Smooth muscle cell of the brain vasculature (primary cell): ENCODE results near the gene SPOCK1.

ENCODE experiments used
- DNase-seq: peaks from one replicate; pipeline ENCODE4 v3.0.0-alpha.2; 2012; ENCODE audit warnings: low read depth, low spot score

SPOCK1 gene

DNA sequence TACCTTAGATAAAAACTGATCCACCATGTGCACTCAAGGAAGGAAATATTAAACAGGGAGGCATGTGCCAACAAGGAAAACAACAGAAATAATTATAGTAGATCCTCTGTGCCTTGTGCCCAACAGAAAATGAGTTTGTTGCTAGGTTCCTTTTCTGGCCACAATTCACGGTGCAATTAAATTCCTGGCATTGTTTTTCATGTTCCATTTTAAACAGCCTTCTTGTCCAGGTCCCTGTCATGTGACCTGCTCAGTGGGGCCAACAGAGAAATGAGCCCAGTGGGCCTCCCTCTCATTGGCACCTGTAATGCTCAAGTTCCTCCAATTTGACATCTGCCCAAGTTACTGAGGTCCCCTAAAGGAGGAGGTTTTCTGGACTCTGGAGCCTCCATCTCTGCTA lies 56.5 kb downstream of the SPOCK1 start:
- no peak for DNase-seq

DNA sequence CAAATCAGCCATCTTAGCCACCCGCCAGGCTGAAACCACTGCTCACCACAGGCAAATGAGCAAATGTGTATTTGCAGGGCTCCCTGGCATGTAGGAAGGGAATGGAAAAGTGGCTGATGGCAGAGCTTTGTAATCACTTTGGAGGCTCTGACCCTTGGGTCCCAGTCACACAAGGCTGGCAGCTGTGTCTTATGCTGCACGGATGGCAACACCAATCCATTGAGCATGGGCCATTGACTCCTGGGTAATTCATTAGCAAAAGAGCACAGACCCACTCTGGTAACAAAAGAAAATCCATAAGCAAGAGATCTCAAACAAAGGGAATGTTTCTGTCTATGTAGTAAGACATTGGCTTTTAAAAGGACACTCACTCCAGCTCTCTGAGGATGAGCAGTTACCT lies 57.6 kb downstream of the SPOCK1 start:
- DNase-seq: no peak

DNA sequence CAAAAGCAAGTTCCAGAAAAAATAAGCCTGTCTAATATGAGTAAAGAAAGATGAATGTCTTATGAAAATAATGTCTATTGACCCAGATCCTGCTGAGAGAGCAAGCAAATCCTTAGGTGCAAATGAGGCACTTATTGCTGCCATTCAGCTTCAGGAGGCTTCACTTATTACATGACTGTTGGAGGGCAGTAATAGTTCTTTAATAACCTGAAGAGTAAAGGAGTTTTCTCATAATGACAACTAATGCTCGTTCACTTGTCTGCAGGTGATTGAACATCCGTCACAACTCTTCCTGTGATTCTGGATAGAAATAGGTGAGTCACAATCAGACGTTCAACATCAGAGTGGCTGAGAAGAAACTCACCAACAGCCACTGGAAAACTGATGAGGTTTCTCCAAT lies 58.3 kb downstream of the SPOCK1 start:
- no peak for DNase-seq

DNA sequence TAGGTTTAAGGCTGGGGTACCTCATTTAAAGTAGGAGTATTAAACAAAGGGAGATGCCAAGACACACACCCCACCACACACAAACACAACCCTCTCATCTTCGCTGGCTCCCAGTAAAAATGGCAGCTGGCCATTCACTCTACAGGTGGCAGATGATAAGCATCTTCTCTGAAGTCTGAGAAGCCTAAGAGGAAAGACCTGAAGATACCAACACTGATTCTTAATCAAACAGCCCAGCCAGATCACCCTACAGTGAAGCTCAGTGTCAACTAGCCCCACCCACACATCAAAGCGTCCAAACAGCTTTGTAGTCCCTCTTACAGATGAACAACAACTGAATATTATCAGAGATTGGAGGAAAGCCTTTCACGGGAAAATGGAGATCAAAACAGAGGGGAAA lies 59.5 kb downstream of the SPOCK1 start:
- no peak for DNase-seq

DNA sequence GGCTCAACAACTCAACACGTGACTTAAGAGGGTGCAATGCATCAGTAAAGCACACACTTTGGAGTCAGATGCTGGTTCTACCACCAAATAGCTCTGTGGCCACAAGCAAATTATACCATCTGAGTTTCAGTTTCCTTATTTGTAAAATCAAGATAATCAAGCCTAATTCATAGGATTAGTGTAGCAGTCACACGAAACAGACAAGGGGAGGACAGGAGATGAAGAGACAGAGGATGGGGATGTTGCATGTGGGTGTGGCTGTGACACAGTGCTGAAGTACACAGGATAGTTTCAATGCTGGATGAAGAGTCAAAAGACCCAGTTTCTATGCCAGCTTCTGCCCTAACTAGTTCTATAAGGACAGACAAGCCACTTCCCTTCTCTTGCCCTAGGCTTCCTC lies 60.2 kb downstream of the SPOCK1 start:
- no peak for DNase-seq

GRCh38 chr5:137437774-137438173 lies 61.4 kb downstream of the SPOCK1 start:
- DNase-seq: no peak

GRCh38 chr5:137433539-137433938 lies 65.6 kb downstream of the SPOCK1 start:
- DNase-seq: no peak

- DNase-seq: no peak
Measured at GRCh38 chr5:137432376-137432775, 66.8 kb downstream of the SPOCK1 start.

- no peak for DNase-seq
Measured at GRCh38 chr5:137431051-137431450, 68.1 kb downstream of the SPOCK1 start.

GRCh38 chr5:137415231-137415681 lies 83.9 kb downstream of the SPOCK1 start:
- DNase-seq: no peak

DNA sequence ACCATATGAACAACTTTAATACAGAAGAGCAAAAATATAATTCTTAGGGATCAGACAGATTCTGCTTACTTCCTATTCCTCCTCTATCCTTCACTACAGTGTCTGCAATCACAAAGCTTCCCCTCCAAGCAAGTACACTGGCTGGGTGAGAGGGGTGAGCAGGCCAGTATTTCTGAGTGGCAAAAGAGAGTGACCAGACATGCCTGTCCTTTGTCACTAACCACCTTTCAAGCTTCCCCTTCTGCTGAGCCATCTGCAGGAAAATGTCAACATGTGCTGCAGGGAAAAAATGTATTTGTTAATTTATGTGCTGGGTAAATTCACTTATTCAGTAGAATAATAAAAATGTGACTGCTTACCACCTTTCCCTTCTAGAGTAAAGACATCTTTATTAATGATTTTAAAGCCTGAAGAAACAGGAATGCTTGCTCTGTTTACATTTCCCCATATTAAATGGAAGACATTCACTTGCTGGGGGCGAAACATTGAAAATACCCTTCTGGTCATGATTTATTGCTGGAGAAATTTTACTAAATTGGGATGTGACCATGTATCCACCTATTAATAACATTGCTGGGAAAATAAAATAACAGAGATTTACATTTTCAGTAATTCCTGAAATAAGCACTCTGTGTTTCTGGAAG lies 84.9 kb downstream of the SPOCK1 start:
- no peak for DNase-seq

DNA sequence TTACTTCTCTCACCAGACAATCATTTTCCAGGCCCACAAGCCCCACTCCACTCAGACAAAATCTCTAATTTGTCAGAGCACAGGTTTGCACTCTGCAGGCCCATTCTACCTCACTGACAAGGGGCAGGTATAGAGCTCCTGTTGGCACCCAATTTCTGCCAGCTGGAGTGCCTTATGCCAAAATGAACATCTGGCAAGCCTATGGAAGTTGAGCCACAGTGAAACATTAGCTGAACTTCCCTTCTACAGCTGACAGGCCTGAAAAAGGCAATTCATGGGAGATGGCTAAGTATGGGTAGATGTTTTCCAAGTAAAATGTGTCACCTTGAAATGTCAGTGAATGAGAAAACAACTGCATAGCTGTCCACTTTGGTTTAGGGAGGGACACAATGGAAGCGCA lies 87.0 kb downstream of the SPOCK1 start:
- DNase-seq: no peak

DNA sequence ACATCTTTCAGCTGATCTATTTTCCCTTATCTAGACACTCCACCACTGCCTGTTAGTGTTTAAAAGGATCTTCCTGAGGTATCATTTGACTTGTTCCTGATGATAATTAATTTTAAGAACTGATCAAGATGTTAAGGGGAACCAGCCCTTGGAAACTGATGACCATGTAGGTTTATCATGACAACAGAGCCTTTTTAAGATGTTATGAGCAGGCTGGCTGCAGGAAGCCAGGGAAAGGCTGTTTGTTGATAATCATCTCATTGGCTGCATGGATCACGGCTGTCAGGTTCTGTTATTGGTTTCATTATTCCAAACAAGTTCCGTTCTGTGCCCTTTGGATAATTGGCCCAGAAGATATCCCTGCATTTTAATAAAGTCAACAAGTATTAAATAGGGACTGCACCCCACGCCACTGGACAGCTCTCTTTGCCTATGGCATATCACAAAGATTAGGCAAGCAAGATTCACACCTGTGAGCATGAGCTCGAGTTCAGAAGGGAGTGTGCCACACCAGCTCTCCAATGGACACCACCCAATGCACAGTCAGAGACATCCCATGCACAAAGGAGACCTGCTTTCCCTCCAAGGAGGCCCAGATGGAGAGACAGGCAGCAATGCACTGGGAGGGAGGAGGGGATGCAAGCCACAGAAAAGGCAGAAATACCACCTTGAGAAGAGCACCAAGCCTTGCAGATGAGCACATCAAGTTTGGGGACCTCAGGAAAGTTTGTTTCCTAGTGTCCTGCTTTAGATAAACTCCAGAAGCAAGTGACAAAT lies 88.7 kb downstream of the SPOCK1 start:
- DNase-seq: no peak

DNA sequence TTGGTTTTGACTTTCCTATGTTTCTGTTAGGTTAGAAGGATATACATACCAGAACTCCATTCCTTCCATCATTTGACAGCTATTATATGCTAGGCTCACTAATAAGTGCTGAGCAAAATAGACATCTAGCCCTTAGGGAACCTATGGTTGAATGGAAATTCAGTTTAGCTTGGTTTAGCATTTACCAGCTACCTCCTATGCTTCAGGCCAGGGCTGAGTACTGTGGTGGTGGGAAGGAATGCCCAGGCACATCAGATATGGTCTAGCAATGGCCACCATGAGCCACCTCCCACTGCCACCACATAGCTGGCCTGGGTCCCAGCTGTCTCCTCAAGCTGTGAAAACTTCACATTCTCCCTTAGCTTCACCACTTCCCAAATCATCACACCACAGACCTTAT lies 89.4 kb downstream of the SPOCK1 start:
- DNase-seq: no peak

DNA sequence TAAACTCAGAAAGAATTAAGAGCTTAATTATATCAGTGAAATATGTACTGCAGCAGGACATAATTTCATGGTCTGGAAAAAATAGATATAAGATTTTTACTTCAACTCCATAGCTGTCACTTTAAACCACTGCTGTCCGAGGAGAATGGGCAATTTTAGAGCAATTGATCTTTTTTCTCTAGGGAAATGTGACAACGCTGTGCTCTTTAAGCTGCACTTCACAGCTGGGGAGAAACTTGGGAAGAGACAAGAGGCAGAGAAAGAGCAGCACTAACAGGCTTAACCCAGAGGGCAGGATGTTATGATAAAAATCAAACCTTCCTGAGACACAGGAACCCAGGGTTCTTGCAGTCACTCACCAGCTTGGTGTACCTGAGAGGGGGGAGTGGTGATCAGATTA lies 92.0 kb downstream of the SPOCK1 start:
- no peak for DNase-seq

DNA sequence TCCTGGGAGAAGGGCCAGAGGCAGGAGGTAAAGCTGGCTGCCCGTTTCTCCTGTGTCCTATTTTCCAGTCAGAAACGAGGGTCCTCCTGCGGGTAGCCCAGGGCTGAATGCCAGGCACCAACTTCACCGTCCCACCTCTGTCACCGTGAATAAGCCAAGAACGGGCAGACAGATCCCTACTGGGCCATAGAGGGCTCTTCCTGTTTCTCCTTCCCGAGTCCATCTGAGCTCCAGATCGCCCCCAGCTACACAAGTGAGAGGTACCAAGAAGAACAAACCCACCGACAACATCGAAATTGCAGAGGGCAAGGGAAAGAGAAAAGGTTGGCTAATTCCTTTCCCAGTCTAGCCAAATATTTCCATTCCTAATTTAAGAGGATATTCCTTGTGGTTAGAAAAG lies 93.7 kb downstream of the SPOCK1 start:
- DNase-seq: no peak

GRCh38 chr5:137403869-137404268 lies 95.3 kb downstream of the SPOCK1 start:
- no peak for DNase-seq

- no peak for DNase-seq
Measured at GRCh38 chr5:137402436-137403187, 96.5 kb downstream of the SPOCK1 start.

DNA sequence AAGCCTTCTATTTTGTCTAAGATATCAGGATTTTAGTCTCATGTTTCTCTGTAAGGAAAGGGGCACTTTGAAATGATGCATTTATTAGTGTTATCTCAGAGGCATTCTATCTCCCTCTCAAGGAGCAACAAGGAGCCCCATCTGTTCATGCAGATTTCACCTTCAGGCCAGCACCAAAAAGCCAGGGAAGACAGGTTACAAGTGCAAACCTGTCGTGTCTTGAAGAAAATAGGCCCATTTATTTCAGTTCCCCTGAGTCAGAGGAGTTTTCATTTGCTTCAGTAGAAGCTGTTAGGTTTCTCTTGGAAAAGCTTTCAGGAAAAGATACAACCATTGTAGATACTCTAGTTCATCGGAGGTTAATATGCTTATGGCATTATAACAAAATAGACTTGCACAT lies 97.2 kb downstream of the SPOCK1 start:
- no peak for DNase-seq

DNA sequence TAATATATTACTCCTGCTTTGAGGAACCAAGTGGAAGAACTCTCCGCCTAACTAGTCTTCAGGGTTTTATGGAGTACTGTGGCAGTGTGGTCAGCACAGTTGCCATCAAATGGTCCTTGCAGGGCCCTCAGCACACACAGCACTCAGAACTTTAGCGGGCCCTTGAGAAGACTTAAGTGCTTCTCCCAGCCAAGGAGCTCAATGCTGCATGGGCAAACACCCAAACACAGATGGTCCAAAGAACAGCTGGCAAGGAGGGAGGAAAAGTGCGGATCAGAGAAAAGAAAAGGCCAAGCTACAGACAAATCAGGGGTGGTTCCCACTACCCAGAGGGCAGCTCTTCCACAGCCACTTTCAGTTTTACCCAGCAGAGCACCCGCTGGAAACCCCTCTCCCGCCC lies 98.6 kb downstream of the SPOCK1 start:
- DNase-seq: no peak

GRCh38 chr5:137399911-137400310 lies 99.2 kb downstream of the SPOCK1 start:
- no peak for DNase-seq

DNA sequence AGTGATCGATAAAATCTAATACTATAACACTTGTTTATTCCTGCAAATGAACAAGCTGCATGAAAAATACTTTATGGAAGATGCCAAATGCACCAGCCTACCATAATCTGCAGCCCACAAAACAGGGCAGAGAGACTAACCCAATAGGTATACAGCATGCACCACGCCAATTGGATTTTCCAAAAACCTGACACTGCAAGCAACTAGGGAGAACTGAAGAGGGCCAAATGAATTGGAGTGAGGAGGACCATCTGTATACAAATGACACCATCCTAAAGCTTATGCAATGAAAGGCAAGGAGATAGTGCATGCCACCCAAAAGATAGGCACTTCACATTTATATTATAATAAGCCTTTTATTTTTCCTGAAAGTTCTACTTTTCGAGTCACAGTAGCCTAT lies 100.4 kb downstream of the SPOCK1 start:
- DNase-seq: no peak

DNA sequence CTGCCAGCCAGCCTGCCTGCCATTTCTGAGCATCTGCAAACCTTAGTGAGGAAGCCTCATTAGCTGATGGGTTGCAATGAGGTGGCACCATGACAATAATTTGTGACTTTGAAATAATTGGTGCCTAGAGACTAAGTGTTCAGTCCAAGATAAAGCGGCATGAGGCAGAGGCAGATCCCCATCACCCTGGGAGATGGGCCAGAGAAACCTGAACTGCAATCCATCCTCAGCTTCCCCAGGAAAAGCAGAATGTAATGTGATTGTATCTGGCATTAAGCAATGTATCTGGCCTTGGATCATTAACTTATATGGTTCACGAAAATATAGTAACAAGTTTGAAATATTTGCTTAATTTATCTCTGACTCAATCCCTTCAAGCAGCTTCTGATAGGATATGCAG lies 101.0 kb downstream of the SPOCK1 start:
- no peak for DNase-seq
